GM12878 (cell line): ENCODE results near the gene MAGI3. TPM values are rescaled to one million over a fixed set of nuclear protein-coding genes. Genes with fewer than 3 reads are reported as not detected.

ENCODE experiments used
- ATAC-seq: fragments of 200-7000 bp; cut with Tn5 transposase; 3 replicates; pipeline ENCODE4 v1.9.1; 2020; ENCODE audit warnings: mild to moderate bottlenecking, moderate library complexity
- BruUV-seq: library from RNA; stranded (reverse); fragments of 400-500 nt; replicated peaks from 2 replicates; lab custom pipeline; 2021; lab: Mats Ljungman, UMichigan
- CTCF ChIA-PET: fragments of 300-600 bp; sonication (Branson Sonifier 250); formaldehyde crosslinking; extraction: SDS; loops from one replicate; lab custom pipeline; 2021; ENCODE audit warnings: inconsistent platforms; lab: Yijun Ruan, JAX
- POLR2A ChIA-PET: fragments of 350-600 bp; formaldehyde crosslinking; extraction: SDS; loops from one replicate; lab custom pipeline; 2021; ENCODE audit warnings: inconsistent platforms; lab: Charles Lee
- RAD21 ChIA-PET: fragments of 300-600 bp; sonication (Branson Sonifier 250); formaldehyde crosslinking; loops from one replicate; lab custom pipeline; 2023; ENCODE audit warnings: antibody characterized with exemption; ENCODE audit not compliant: unreplicated experiment; lab: Charles Lee
- SMC1A ChIA-PET: fragments of 300-600 bp; sonication (Branson Sonifier 250); formaldehyde crosslinking; loops from one replicate; lab custom pipeline; 2023; ENCODE audit not compliant: unreplicated experiment, uncharacterized antibody; lab: Charles Lee
- DNase-seq: peaks from one replicate; pipeline ENCODE4 v3.0.0-alpha.2; 2011; ENCODE audit warnings: low read depth, low spot score
- FAIRE-seq: peaks from 3 replicates; lab custom pipeline; 2011; peaks lifted over from hg19 to GRCh38; lab: Jason Lieb, UNC
- H2AFZ ChIP-seq: 2 replicates; pipeline ENCODE4 v1.6.0; 2011; ENCODE audit warnings: low read depth, low read length, control low read depth; ENCODE audit not compliant: control insufficient read depth
- H3K27ac ChIP-seq: 2 replicates; pipeline ENCODE4 v1.5.1; 2011; ENCODE audit warnings: control low read depth; ENCODE audit not compliant: control insufficient read depth, insufficient read depth
- H3K27me3 ChIP-seq, 2 experiments: replicated peaks in 1 of 2; 2 replicates each; pipeline versions ENCODE4 v1.6.0 to v1.6.1; 2011; ENCODE audit warnings: low read length in 1 of 2; ENCODE audit not compliant: control insufficient read depth in 2 of 2, insufficient read depth in 2 of 2
- H3K36me3 ChIP-seq, 2 experiments: 2 replicates each; pipeline ENCODE4 v1.5.1; 2011; ENCODE audit warnings: low read length in 1 of 2; ENCODE audit not compliant: control insufficient read depth in 2 of 2, insufficient read depth in 2 of 2
- H3K4me1 ChIP-seq: 2 replicates; pipeline ENCODE4 v1.6.1; 2011; ENCODE audit warnings: mild to moderate bottlenecking, low read length, moderate library complexity, mixed read lengths; ENCODE audit not compliant: control insufficient read depth, insufficient read depth
- H3K4me2 ChIP-seq: 2 replicates; pipeline ENCODE4 v1.6.0; 2011; ENCODE audit warnings: control low read depth; ENCODE audit not compliant: control insufficient read depth, insufficient read depth
- H3K4me3 ChIP-seq: fragments of 200-600 bp; sonication (generic); 2 replicates; pipeline ENCODE4 v1.5.1; 2016
- H3K79me2 ChIP-seq: 2 replicates; pipeline ENCODE4 v1.6.0; 2011; ENCODE audit warnings: low read length; ENCODE audit not compliant: control insufficient read depth, insufficient read depth
- H3K9ac ChIP-seq: 2 replicates; pipeline ENCODE4 v1.8.0; 2011; ENCODE audit warnings: low read length, control low read depth, mixed read lengths; ENCODE audit not compliant: control insufficient read depth, insufficient read depth
- H3K9me3 ChIP-seq: replicated peaks from 3 replicates; pipeline ENCODE4 v1.5.1; 2011; ENCODE audit warnings: mild to moderate bottlenecking, low read length; ENCODE audit not compliant: control insufficient read depth, insufficient read depth
- H4K20me1 ChIP-seq: 2 replicates; pipeline ENCODE4 v1.6.0; 2011; ENCODE audit not compliant: control insufficient read depth, insufficient read depth
- CEBPB ChIP-seq, 2 experiments: fragments of 150-350 bp in 1 of 2; IDR thresholded peaks; 2 replicates each; pipeline ENCODE4 v1.6.1; 2012 to 2014; ENCODE audit warnings: low read depth in 2 of 2, low read length in 2 of 2, borderline replicate concordance in 1 of 2, inconsistent platforms in 1 of 2
- E2F8 ChIP-seq: fragments of 450-650 bp; IDR thresholded peaks from 2 replicates; pipeline ENCODE4 v1.6.1; 2018; ENCODE audit warnings: mild to moderate bottlenecking, low read depth, moderate library complexity; ENCODE audit not compliant: partially characterized antibody
- HDAC2 ChIP-seq: fragments of 200-600 bp; sonication (generic); IDR thresholded peaks from 2 replicates; pipeline ENCODE4 v1.6.1; 2017
- IRF4 ChIP-seq: IDR thresholded peaks from 2 replicates; pipeline ENCODE4 v1.6.1; 2011; ENCODE audit warnings: low read depth, low read length
- MEF2B ChIP-seq: fragments of 450-650 bp; IDR thresholded peaks from 2 replicates; pipeline ENCODE4 v1.6.1; 2018; ENCODE audit warnings: mild to moderate bottlenecking, moderate library complexity; ENCODE audit not compliant: partially characterized antibody, poor library complexity, severe bottlenecking
- MLLT1 ChIP-seq: fragments of 450-650 bp; IDR thresholded peaks from 2 replicates; pipeline ENCODE4 v1.6.1; 2016; ENCODE audit warnings: mild to moderate bottlenecking
- MXI1 ChIP-seq: fragments of 150-350 bp; IDR thresholded peaks from 2 replicates; pipeline ENCODE4 v1.6.1; 2011; ENCODE audit warnings: low read depth, mild to moderate bottlenecking, inconsistent platforms, low read length, improper control_type of control experiment
- NBN ChIP-seq: fragments of 450-650 bp; IDR thresholded peaks from 2 replicates; pipeline ENCODE4 v1.6.1; 2016
- NR2C1 ChIP-seq: fragments of 450-650 bp; IDR thresholded peaks from 2 replicates; pipeline ENCODE4 v1.6.1; 2017; ENCODE audit warnings: antibody characterized with exemption, mild to moderate bottlenecking, moderate library complexity
- POLR2A ChIP-seq: IDR thresholded peaks from 2 replicates; pipeline ENCODE4 v1.6.1; 2011; ENCODE audit warnings: low read depth, mild to moderate bottlenecking, low read length
- STAT3 ChIP-seq: IDR thresholded peaks from 2 replicates; pipeline ENCODE4 v1.6.1; 2011; ENCODE audit warnings: low read depth, low read length, improper control_type of control experiment
- ZNF687 ChIP-seq: fragments of 450-650 bp; IDR thresholded peaks from 2 replicates; pipeline ENCODE4 v1.6.1; 2017; ENCODE audit warnings: mild to moderate bottlenecking, moderate library complexity
- WGBS: methylation state at CpG from one replicate; pipeline ENCODE4 v1.1.6; 2016; ENCODE audit warnings: low lambda C conversion rate; ENCODE audit not compliant: insufficient replicate concordance, insufficient coverage; ENCODE audit errors: missing lambda C conversion rate; 5-methylcytosine and 5-hydroxymethylcytosine counted together
- in situ Hi-C: fragments of 300-500 bp; cut with MboI; formaldehyde crosslinking; loops from 9 replicates; pipeline ENCODE4 v1.14.3; 2018; ENCODE audit warnings: mixed read lengths
- intact Hi-C: fragments of 100-400 bp; cut with micrococcal nuclease; formaldehyde crosslinking; loops from one replicate; pipeline ENCODE4 v1.14.2; 2022; ENCODE audit not compliant: unreplicated experiment
- polyA plus RNA-seq, 11 experiments: library from polyadenylated mRNA; depleted of rRNA in 4 of 11; unstranded in 6 of 11; stranded (reverse) in 5 of 11; fragments of >200 nt; fragmentation: Nextera tagmentation in 4 of 11; fragmentation: Illumina TruSeq in 1 of 11; extraction: Ambion mirVana in 4 of 11; extraction: Trizol in 1 of 11; gene quantifications; 1 replicate in 1 of 11; 2 replicates in 10 of 11; pipeline versions ENCODE4 v1.2.1 to v1.2.3, GENCODE V29; 2011 to 2016; ENCODE audit warnings: inconsistent platforms in 2 of 11, missing spikeins in 2 of 11, low read depth in 1 of 11
- total RNA-seq, 4 experiments: library from RNA; depleted of rRNA in 3 of 4; stranded (reverse); fragments of >200 nt in 3 of 4; fragmentation: Illumina TruSeq in 1 of 4; extraction: Trizol in 1 of 4; gene quantifications; 2 replicates each; pipeline versions ENCODE4 v1.2.1 to v1.2.3, GENCODE V29; 2013 to 2021

Gene MAGI3
- total and polyA plus RNA-seq, 10 of the 15 experiments (the other 5 are each of a cell fraction or from before 2014, with no cell fraction given): 0.17 to 0.65 (median 0.32) TPM

- no peak for TF ChIP-seq IRF4
Observed at GRCh38 chr1:113681596-113682337, 291.5 kb downstream of the MAGI3 start (continued).

- H3K36me3 ChIP-seq: no peaks in the 10 kb centered on the region
- no peak overlapping the region for H3K4me2 ChIP-seq
- H3K4me3 ChIP-seq: no peak overlapping the region
- no peaks in the 10 kb centered on the region for H3K9me3 ChIP-seq
- ChIA-PET SMC1A (no interaction called here), POLR2A (interaction anchor here (0.6 to 0.7 kb wide), 2 partner anchors 127 to 652 kb away, joined by 4 read pairs; no protein-coding TSS in a partner anchor), CTCF (no interaction called here), RAD21 (no interaction called here)
- no peak overlapping the region for H2AFZ ChIP-seq
- intact Hi-C loops: no loop called here
- FAIRE-seq: no peak
- H4K20me1 ChIP-seq: no peaks in the 10 kb centered on the region
- no peak overlapping the region for H3K27ac ChIP-seq
- H3K27me3 ChIP-seq: no peaks in the 10 kb centered on the region
- 72% methylated on average over 8 of the region's 8 CpGs for WGBS
- BruUV-seq: no TSS peak
- H3K79me2 ChIP-seq: no peaks in the 10 kb centered on the region
- TF ChIP-seq NBN (no peak), MXI1 (no peak), NR2C1 (no peak), MEF2B (no peak), MLLT1 (no peak), POLR2A (no peak), CEBPB (IDR thresholded peaks at IDR 0.05; ENCODE audit: borderline replicate concordance in 1 of 2, low read depth in 2 of 2, low read length in 2 of 2) (no peak), ZNF687 (no peak), HDAC2 (no peak), E2F8 (no peak), STAT3 (no peak)
- no peak for DNase-seq
- ATAC-seq: no peak
- no peak overlapping the region for H3K9ac ChIP-seq
- no peaks in the 10 kb centered on the region for H3K4me1 ChIP-seq
- in situ Hi-C loops: loop anchor here (5.0 kb wide), 1 partner anchor 541 kb away; no protein-coding TSS in a partner anchor
Observed at GRCh38 chr1:113683384-113684152, 293.3 kb downstream of the MAGI3 start.
